M059J (cell line): ENCODE results near the gene BFAR. TPM values are rescaled to one million over a fixed set of nuclear protein-coding genes. Genes with fewer than 3 reads are reported as not detected.
"Not testable (repeated sequence)": the region's sequence is repeated elsewhere in the genome, so short reads cannot be mapped to it uniquely, and the experiment has no call there.

Experiments
- DNase-seq: peaks from one replicate; pipeline ENCODE4 v3.0.0-alpha.2; 2012; ENCODE audit warnings: low read depth
- total RNA-seq: library from RNA; depleted of rRNA; stranded (reverse); fragments of >200 nt; shearing (Covaris generic); gene quantifications from 2 replicates; pipeline ENCODE4 v1.2.3, GENCODE V29; 2014

The BFAR gene
- total RNA-seq, 1 experiment from 2014 or later: 181 TPM

DNA sequence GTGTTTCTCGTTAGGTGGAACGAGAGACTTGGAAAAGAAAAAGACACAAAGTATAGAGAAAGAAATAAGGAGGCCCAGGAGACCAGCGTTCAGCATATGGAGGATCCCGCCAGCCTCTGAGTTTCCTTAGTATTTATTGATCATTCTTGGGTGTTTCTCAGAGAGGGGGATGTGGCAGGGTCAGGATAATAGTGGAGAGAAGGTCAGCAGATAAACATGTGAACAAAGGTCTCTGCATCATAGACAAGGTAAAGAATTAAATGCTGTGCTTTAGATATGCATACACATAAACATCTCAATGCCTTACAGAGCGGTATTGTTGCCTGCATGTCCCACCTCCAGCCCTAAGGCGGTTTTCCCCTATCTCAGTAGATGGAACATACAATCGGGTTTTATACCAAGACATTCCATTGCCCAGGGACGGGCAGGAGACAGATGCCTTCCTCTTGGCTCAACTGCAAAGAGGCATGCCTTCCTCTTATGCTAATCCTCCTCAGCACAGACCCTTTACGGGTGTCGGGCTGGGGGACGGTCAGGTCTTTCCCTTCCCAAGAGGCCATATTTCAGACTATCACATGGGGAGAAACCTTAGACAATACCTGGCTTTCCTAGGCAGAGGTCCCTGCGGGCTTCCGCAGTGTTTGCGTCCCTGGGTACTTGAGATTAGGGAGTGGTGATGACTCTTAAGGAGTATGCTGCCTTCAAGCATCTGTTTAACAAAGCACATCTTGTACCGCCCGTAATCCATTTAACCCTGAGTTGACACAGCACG, 3.6 kb downstream of the BFAR start:
- DNase-seq: not testable (repeated sequence)

DNA sequence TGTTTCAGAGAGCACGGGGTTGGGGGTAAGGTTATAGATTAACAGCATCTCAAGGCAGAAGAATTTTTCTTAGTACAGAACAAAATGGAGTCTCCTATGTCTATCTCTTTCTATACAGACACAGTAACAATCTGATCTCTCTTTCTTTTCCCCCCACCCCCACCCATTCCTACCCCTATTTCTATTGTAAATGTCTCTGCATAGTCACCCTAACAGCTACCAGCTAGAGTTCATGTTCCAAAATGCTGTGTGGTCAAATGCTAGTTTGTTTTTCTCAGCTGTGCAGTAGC, 4.1 kb downstream of the BFAR start:
- DNase-seq: not testable (repeated sequence)

- DNase-seq: no peak
Measured at GRCh38 chr16:14640538-14640937, 7.8 kb downstream of the BFAR start.

GRCh38 chr16:14641206-14641605, 8.5 kb downstream of the BFAR start:
- DNase-seq: no peak

GRCh38 chr16:14641926-14642325, 9.2 kb downstream of the BFAR start:
- no peak for DNase-seq

GRCh38 chr16:14649816-14650215, 17.1 kb downstream of the BFAR start:
- DNase-seq: no peak

DNA sequence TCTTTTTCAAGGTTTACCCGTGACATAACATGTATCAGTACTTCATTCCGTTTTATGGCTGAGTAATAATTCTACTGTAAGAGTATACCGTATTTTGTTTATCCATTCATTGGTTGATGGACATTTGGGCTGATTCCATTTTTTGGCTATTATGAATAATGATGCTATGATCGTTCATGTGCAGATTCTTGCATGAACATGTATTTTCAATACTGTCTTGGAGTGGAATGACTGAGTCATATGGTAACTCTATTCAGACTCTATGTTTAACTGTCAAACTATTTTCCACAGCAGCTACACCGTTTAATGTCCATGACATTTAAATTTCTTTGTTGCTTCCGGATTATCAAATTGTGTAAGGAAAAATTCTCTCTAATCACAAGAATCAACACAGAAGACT, 17.9 kb downstream of the BFAR start:
- DNase-seq: no peak

- no peak for DNase-seq
Measured at GRCh38 chr16:14652726-14653125, 20.0 kb downstream of the BFAR start.

GRCh38 chr16:14658063-14658462, 25.3 kb downstream of the BFAR start:
- DNase-seq: no peak

DNA sequence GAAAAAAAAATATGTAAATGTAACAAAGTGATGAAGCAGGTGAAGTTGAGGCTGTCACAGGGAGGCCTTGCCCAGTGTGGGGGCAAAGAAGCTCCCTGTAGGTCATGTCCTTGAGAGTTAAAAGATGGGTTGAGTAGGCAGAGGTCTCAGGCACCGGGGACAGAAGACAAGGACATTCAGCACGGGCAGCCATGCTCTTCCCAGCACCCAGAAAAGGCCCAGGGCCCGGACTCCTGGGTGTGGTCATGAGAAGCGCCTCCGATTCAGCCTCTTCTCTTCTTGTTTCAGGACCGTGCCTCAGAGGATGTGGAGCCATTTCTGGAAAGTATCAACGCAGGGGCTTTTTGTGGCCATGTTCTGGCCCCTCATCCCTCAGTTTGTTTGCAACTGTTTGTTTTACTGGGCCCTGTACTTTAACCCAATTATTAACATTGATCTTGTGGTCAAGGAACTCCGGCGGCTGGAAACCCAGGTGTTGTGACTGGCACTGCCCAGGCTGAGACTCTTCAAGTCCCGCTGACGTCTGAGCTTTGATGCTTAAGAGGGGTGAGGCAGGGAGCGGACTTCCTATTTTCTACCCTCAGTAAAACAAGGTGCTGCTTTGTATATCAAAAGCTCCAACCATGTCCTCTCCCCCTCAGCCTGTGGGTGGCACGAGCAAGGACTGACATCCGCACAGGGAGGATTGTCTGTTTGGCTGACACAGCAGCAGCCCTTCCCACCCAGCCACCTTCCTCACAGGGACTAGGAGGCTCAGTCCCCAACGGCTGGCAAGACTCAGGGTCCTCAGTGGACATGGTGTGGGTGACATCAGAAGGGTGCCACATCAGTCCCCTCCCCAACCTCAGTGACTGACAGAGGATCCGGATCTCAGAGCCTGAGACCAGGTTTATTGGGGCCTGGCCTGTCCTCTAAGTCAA, 34.9 kb downstream of the BFAR start:
- no peak for DNase-seq

DNA sequence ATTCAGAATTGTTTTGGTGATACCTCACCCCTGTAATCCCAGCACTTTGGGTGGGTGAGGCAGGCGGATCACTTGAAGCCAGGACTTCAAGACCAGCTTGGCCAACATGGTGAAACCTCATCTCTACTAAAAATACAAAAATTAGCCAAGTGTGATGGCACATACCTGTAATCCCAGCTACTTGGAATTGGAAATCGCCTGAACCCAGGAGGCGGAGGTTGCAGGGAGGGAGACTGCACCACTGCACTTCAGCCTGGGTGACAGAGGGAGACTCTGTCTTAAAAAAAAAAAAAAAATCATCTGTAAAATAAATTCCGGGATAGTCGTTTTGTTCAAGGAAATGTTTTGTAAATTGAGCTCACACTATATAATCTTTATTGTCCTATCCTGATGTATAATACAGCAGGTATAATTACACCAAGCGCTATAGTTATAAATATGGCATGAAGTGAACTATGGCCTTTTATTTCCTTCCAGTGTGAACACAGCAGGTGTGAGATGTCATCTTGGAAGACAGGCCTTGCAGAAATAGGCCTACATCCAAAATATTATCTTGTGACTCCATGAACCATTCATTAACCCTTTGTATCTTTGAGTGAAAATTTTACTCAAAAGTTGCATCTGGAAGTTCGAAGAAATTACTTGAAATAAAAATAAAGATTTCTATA, 35.9 kb downstream of the BFAR start:
- DNase-seq: no peak

DNA sequence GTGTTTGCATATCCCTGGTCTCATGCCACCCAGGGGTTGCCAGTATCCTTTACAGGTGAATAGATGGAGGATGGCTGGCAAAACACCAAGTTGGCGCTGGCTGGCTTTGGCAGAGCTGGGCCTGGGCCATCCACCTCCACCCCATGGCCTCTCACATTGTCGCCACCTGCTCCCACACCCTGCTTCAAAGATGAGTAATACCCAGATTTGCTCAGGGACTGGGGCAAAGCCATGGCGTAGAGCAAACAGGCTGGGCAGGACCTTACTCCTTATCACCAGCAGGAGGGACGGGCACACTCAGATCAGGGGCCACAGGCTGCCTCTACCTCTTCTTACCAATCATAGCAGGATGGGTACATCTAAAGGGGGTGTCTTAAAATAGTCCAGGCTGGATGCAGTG, 37.0 kb downstream of the BFAR start:
- DNase-seq: peak; percentile 34

GRCh38 chr16:14672403-14672971, 39.7 kb downstream of the BFAR start:
- DNase-seq: no peak

GRCh38 chr16:14676633-14677032, 43.9 kb downstream of the BFAR start:
- no peak for DNase-seq

DNA sequence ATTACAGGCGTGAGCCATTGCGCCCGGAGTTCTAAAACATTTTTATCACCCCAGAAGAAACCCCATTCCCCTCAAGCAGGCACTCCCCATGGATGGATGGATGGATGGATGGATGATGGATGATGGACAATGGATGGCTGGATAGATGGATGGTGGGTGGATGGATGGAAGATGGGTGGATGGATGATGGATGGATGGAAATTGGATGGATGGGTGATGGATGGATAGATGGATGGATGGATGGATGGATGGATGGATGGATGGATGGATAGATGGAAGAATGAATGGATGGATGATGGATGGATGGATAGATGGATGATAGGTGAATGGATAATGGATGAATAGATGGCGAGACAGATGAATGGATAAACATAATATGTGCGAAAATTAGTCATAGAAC, 44.9 kb downstream of the BFAR start:
- DNase-seq: no peak

GRCh38 chr16:14678748-14679497, 46.2 kb downstream of the BFAR start:
- DNase-seq: no peak

DNA sequence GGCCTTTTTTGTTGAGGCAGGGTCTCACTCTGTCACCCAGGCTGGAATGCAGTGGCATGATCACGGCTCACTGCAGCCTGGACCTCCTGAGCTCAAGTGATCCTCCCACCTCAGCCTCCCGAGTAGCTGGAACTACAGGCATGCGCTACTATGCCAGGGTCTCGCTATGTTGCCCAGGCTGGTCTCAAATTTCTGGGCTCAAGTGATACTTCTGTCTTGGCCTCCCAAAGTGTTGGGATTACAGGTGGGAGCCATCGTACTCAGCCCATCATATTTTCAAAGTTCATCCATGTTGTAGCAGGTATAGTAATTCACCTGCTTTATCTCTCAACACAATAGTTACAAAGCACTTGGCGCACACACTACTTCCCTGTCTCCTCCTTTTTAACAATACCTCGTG, 47.6 kb downstream of the BFAR start:
- not testable (repeated sequence) for DNase-seq

DNA sequence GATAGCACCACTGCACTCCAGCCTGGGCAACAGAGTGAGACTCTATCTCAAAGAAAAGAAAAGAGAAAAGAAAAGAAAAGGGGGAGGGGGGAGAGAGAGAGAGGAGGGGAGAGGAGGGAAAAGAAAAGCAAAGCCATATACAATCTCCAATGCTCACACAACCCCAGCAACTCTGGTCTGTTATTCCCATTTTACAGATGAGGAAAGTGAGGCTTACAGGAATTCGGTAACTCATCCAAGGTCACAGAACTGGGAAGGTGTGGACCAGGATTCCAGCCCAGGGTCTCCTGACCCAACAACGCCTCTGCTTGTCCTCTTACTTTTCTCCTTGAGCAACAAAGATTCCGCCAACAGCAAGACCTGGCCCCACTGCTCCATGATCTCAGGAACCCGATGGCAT, 48.4 kb downstream of the BFAR start:
- no peak for DNase-seq

DNA sequence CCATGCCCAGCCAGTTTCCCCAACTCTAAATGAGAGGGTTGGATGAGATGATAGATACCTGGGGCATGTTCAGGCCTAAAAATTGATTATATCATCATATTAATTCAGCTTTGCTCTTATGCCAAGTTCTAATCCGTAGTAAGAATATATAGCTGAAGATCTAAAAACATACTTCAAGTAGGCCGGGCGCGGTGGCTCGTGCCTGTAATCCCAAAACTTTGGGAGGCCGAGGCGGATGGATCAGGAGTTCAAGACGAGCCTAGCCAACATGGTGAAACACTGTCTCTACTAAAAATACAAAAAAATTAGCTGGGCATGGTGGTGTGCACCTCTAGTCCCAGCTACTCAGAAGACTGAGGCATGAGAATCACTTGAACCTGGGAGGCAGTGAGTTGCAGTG, 49.4 kb downstream of the BFAR start:
- no peak for DNase-seq

DNA sequence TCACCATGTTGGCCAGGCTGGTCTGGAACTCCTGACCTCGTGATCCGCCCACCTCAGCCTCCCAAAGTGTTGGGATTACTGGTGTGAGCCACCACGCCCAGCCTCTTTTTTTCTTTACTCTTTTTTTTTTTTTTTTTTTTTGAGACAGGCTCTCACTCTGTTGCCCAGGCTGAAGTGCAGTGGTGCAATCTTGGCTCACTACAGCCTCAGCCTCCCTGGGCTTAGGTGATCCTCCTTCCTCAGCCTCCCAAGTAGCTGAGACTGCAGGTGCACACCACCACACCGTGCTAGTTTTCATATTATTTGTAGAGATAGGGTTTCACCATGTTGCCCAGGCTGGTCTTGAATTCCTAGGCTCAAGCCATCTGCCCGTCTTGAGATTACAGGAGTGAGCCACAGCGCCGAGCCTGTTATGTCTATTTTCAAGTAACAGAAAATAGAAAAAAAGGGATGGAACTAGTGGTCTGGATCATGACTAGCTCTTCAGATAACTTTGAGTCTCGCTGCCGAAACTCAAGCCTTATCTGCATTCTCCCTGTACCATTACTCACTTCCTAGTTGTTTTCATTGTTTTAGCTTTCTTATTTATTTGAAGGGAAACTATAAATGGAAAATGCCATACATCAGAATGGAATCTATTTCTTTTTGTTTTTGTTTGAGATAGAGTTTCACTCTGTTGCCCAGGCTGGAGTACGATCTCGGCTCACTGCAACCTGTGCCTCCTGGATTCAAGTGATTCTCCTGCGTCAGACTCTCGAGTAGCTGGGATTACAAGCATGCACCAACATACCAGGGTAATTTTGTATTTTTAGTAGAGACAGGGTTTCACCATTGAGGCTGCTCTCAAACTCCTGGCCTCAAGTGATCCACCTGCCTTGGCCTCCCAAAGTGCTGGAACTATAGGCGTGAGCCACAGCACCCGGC, 53.4 kb downstream of the BFAR start:
- not testable (repeated sequence) for DNase-seq
